Measurements from ENCODE around the gene FRS3. TPM values are rescaled to one million over a fixed set of nuclear protein-coding genes. Genes with fewer than 3 reads are reported as not detected.
A peak's percentile ranks its signal among the peaks of the same experiment; 100 is the strongest.

FRS3 gene
- total and polyA plus RNA-seq, 9 of the 15 experiments (the other 6 are each of a cell fraction or from before 2014, with no cell fraction given), result 0.03 to 3.7 (median 1.6) TPM

- TF ChIP-seq LCOR (CRISPR knock-in tag; IDR thresholded peaks at IDR 0.05), result no peak; the same call in 1 of the 2 replicates
- no peak for TF ChIP-seq HDAC3 (IDR thresholded peaks at IDR 0.05; ENCODE audit: borderline replicate concordance, partially characterized antibody)
- TF ChIP-seq CTCFL (IDR thresholded peaks at IDR 0.05; ENCODE audit: borderline replicate concordance, insufficient read depth, low read depth, low read length, poor library complexity, severe bottlenecking), result no peak
- TF ChIP-seq BRCA1 (IDR thresholded peaks at IDR 0.05), result no peak
- no peak for TF ChIP-seq BRCA1 (CRISPR knock-in tag; IDR thresholded peaks at IDR 0.05)
- TF ChIP-seq NCOA2 (IDR thresholded peaks at IDR 0.05; ENCODE audit: partially characterized antibody in 2 of 2), result no peak
- TF ChIP-seq GTF2B (IDR thresholded peaks at IDR 0.05; ENCODE audit: extremely low read depth, insufficient read length), result no peak
- TF ChIP-seq CHD1 (IDR thresholded peaks at IDR 0.05; ENCODE audit: low read length), result no peak
- TF ChIP-seq ETV1 (tag; conservative IDR thresholded peaks at IDR 0.05; ENCODE audit: low read depth), result no peak
- 0 out of 2 replicates have a peak, but pooled peaks have one; percentile 57 for TF ChIP-seq ZNF277 (CRISPR knock-in tag; IDR thresholded peaks at IDR 0.05; ENCODE audit: borderline replicate concordance)
- no peak for TF ChIP-seq POU5F1 (IDR thresholded peaks at IDR 0.05; ENCODE audit: borderline replicate concordance, low read depth, low read length, partially characterized antibody)
- TF ChIP-seq MXD1 (CRISPR knock-in tag; IDR thresholded peaks at IDR 0.05; ENCODE audit: borderline replicate concordance, poor library complexity, severe bottlenecking), result no peak
- TF ChIP-seq, protein P1, sequence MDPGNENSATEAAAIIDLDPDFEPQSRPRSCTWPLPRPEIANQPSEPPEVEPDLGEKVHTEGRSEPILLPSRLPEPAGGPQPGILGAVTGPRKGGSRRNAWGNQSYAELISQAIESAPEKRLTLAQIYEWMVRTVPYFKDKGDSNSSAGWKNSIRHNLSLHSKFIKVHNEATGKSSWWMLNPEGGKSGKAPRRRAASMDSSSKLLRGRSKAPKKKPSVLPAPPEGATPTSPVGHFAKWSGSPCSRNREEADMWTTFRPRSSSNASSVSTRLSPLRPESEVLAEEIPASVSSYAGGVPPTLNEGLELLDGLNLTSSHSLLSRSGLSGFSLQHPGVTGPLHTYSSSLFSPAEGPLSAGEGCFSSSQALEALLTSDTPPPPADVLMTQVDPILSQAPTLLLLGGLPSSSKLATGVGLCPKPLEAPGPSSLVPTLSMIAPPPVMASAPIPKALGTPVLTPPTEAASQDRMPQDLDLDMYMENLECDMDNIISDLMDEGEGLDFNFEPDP (CRISPR knock-in tag; IDR thresholded peaks at IDR 0.05), result no peak
- no peak for TF ChIP-seq U2AF2 (optimal IDR thresholded peaks at IDR 0.05; ENCODE audit: low read depth, low read length)
- no peak; the same call in 1 of the 2 replicates for TF ChIP-seq GABPB1 (CRISPR knock-in tag; IDR thresholded peaks at IDR 0.05)
- no peak for TF ChIP-seq FOXK2 (conservative IDR thresholded peaks at IDR 0.05 in 1 of 2, IDR thresholded peaks at IDR 0.05 in 1 of 2; ENCODE audit: low read depth in 2 of 2)
- peak; percentile 30; the same call in 1 of the 2 replicates for TF ChIP-seq ZNF316 (IDR thresholded peaks at IDR 0.05)
- TF ChIP-seq, protein P2, sequence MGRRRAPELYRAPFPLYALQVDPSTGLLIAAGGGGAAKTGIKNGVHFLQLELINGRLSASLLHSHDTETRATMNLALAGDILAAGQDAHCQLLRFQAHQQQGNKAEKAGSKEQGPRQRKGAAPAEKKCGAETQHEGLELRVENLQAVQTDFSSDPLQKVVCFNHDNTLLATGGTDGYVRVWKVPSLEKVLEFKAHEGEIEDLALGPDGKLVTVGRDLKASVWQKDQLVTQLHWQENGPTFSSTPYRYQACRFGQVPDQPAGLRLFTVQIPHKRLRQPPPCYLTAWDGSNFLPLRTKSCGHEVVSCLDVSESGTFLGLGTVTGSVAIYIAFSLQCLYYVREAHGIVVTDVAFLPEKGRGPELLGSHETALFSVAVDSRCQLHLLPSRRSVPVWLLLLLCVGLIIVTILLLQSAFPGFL (CRISPR knock-in tag; IDR thresholded peaks at IDR 0.05), result no peak; the same call in 1 of the 2 replicates
- TF ChIP-seq RBM15 (IDR thresholded peaks at IDR 0.05; ENCODE audit: insufficient read depth, low read length), result no peak
Measured at GRCh38 chr6:41785689-41786450, 6.2 kb upstream of the FRS3 start (continued).

All from K562 (cell line).